ENCODE results near the gene KIAA1958.

The KIAA1958 gene

GRCh38 chr9:112486221-112487007, at the start of gene KIAA1958:
Gene KIAA1958 (plus strand): TSS chr9:112486827. CDS start chr9:112574081, 87,254 bp downstream.
- ATAC-seq (peak; percentile 96), DNase-seq (peak; percentile 90)

- ATAC-seq (no peak), DNase-seq (no peak)
These were observed 49.2 kb upstream of the KIAA1958 start for GRCh38 chr9:112437406-112437805.

- ATAC-seq, result no peak
- DNase-seq, result no peak
These were observed 47.5 kb upstream of the KIAA1958 start for GRCh38 chr9:112439171-112439570.

- DNase-seq, result no peak
- ATAC-seq, result no peak
These were observed 46.8 kb upstream of the KIAA1958 start for GRCh38 chr9:112439825-112440224.

- DNase-seq, result no peak
- no peak for ATAC-seq
These were observed 43.4 kb upstream of the KIAA1958 start for GRCh38 chr9:112443200-112443599.

GRCh38 chr9:112443636-112444035, 43.0 kb upstream of the KIAA1958 start:
- ATAC-seq, result no peak
- DNase-seq, result no peak

- DNase-seq, result no peak
- ATAC-seq, result no peak
These were observed 41.4 kb upstream of the KIAA1958 start for GRCh38 chr9:112445196-112445595.

- DNase-seq (no peak), ATAC-seq (no peak)
These were observed 40.5 kb upstream of the KIAA1958 start for GRCh38 chr9:112446080-112446479.

GRCh38 chr9:112446526-112446925, 40.1 kb upstream of the KIAA1958 start:
- DNase-seq (no peak), ATAC-seq (no peak)

GRCh38 chr9:112447283-112447761, 39.3 kb upstream of the KIAA1958 start:
- DNase-seq (no peak), ATAC-seq (no peak)

- no peak for DNase-seq
- ATAC-seq, result no peak
These were observed 23.8 kb upstream of the KIAA1958 start for GRCh38 chr9:112462855-112463254.

- DNase-seq (no peak), ATAC-seq (no peak)
These were observed 21.3 kb upstream of the KIAA1958 start for GRCh38 chr9:112465352-112465751.

- ATAC-seq (no peak), DNase-seq (no peak)
These were observed 13.6 kb upstream of the KIAA1958 start for GRCh38 chr9:112472996-112473395.

- ATAC-seq, result no peak
- no peak for DNase-seq
These were observed 12.6 kb upstream of the KIAA1958 start for GRCh38 chr9:112473986-112474385.

- DNase-seq, result no peak
- no peak for ATAC-seq
These were observed 11.3 kb upstream of the KIAA1958 start for GRCh38 chr9:112475318-112475717.

- ATAC-seq (no peak), DNase-seq (no peak)
These were observed 9.3 kb upstream of the KIAA1958 start for GRCh38 chr9:112477330-112477729.

- ATAC-seq (no peak), DNase-seq (no peak)
These were observed 7.4 kb upstream of the KIAA1958 start for GRCh38 chr9:112479221-112479620.

GRCh38 chr9:112484607-112485006, 2.0 kb upstream of the KIAA1958 start:
- ATAC-seq (no peak), DNase-seq (no peak)

GRCh38 chr9:112485574-112485973, 1.1 kb upstream of the KIAA1958 start:
- no peak for ATAC-seq
- DNase-seq, result no peak

GRCh38 chr9:112487008-112487798, 576 bp downstream of the KIAA1958 start:
- DNase-seq (peak; percentile 60), ATAC-seq (peak; percentile 47)

- no peak for DNase-seq
- ATAC-seq, result no peak
These were observed 1.2 kb downstream of the KIAA1958 start for GRCh38 chr9:112487799-112488340.

GRCh38 chr9:112489039-112489546, 2.5 kb downstream of the KIAA1958 start:
- no peak for DNase-seq
- ATAC-seq, result no peak

All from stimulated activated naive CD8-positive, alpha-beta T cell treated with anti-CD3 and anti-CD28 coated beads, Interleukin-15, Interleukin-2, amounts not matched to agents 100 U/mL and 50 U/mL, for 24 hours (primary cell).